SH-SY5Y (cell line): ENCODE data around the gene SLC37A4.

Experiments
- GATA2 ChIP-seq: IDR thresholded peaks from 2 replicates; pipeline ENCODE4 v1.6.1; 2011; ENCODE audit warnings: mild to moderate bottlenecking, low read depth, low read length
- GATA3 ChIP-seq: IDR thresholded peaks from 2 replicates; pipeline ENCODE4 v1.6.1; 2011; ENCODE audit warnings: low read depth, mild to moderate bottlenecking, low read length, moderate library complexity

GRCh38 chr11:119042927-119043326 lies 12.2 kb upstream of the SLC37A4 start:
- TF ChIP-seq GATA2 = no peak
- no peak for TF ChIP-seq GATA3
